Measurements from ENCODE around the gene RPL13. TPM values are rescaled to one million over a fixed set of nuclear protein-coding genes. Genes with fewer than 3 reads are reported as not detected.

Gene RPL13
- total and polyA plus RNA-seq, 2 of the 13 experiments (the other 11 are each of a cell fraction or from before 2014, with no cell fraction given): 2,988 to 4,411 TPM

DNA sequence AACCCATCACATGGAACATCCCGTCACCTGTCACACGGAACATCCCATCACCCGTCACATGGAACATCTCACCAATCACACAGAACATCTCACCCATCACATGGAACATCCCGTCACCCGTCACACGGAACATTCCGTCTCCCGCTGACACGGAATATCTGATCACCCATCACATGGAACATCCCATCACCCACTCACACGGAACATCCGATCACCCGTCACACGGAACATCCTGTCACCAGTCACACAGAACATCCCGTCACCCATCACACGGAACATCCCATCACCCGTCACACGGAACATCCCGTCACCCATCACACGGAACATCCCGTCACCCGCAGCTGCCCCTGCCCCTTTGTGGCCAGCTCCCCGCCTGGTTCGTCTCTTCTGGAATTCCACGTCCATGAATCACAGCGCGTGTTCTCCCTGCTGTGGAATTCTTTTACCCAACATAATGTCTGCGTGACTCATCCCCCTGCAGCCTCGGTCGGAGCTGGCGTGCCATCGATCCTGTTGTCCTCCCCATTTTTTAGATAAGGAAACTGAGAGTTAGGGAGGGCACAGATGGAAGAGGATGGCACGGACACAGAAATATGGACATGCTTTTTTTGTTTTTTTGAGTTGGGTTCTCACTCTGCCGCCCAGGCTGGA lies 20.7 kb downstream of the RPL13 start (continued):
- TF ChIP-seq ZNF761 (CRISPR knock-in tag; conservative IDR thresholded peaks at IDR 0.05) (no peak), JUN (CRISPR knock-in tag; IDR thresholded peaks at IDR 0.05) (0 out of 2 replicates have a peak, but pooled peaks have one; percentile 57), ZNF451 (CRISPR knock-in tag; IDR thresholded peaks at IDR 0.05) (no peak), ARNTL (CRISPR knock-in tag; IDR thresholded peaks at IDR 0.05) (no peak), KDM2A (CRISPR knock-in tag; IDR thresholded peaks at IDR 0.05; ENCODE audit: borderline replicate concordance, low read depth) (no peak), TSC22D2 (CRISPR knock-in tag; IDR thresholded peaks at IDR 0.05; ENCODE audit: borderline replicate concordance) (no peak), MEIS1 (CRISPR knock-in tag; IDR thresholded peaks at IDR 0.05; ENCODE audit: borderline replicate concordance) (no peak), ZMYM3 (CRISPR knock-in tag; IDR thresholded peaks at IDR 0.05) (no peak), ZNF629 (CRISPR knock-in tag; conservative IDR thresholded peaks at IDR 0.05) (0 out of 2 replicates have a peak, but pooled peaks have one; percentile 45), PHF20 (CRISPR knock-in tag; IDR thresholded peaks at IDR 0.05) (no peak), FOSL2 (CRISPR knock-in tag; IDR thresholded peaks at IDR 0.05) (peak; percentile 88), MBD4 (IDR thresholded peaks at IDR 0.05; ENCODE audit: borderline replicate concordance, low read length) (no peak), RORA (CRISPR knock-in tag; IDR thresholded peaks at IDR 0.05) (no peak), ZNF788 (CRISPR knock-in tag; IDR thresholded peaks at IDR 0.05; ENCODE audit: borderline replicate concordance) (peak; percentile 55; the same call in 1 of the 2 replicates), RFX5 (IDR thresholded peaks at IDR 0.05; ENCODE audit: low read depth, low read length) (no peak), ZSCAN31 (CRISPR knock-in tag; IDR thresholded peaks at IDR 0.05; ENCODE audit: low read depth) (no peak), ZBTB7B (CRISPR knock-in tag; IDR thresholded peaks at IDR 0.05) (no peak), ZNF850 (CRISPR knock-in tag; conservative IDR thresholded peaks at IDR 0.05) (no peak), DNMT1 (CRISPR knock-in tag; IDR thresholded peaks at IDR 0.05) (0 out of 2 replicates have a peak, but pooled peaks have one; percentile 18)
- TF ChIP-seq, protein P1, sequence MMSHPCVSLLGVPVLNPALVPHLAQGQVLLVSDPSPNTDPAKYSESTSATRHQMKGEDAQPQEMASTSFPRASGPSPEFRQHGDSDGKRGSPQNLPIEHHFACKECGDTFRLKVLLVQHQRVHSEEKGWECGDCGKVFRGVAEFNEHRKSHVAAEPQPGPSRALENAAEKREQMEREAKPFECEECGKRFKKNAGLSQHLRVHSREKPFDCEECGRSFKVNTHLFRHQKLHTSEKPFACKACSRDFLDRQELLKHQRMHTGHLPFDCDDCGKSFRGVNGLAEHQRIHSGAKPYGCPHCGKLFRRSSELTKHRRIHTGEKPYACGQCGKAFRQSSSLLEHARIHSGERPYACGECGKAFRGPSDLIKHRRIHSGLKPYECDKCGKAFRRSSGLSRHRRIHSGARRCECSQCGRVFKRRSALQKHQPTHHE (CRISPR knock-in tag; IDR thresholded peaks at IDR 0.05; ENCODE audit: borderline replicate concordance): no peak
- TF ChIP-seq, protein P2, sequence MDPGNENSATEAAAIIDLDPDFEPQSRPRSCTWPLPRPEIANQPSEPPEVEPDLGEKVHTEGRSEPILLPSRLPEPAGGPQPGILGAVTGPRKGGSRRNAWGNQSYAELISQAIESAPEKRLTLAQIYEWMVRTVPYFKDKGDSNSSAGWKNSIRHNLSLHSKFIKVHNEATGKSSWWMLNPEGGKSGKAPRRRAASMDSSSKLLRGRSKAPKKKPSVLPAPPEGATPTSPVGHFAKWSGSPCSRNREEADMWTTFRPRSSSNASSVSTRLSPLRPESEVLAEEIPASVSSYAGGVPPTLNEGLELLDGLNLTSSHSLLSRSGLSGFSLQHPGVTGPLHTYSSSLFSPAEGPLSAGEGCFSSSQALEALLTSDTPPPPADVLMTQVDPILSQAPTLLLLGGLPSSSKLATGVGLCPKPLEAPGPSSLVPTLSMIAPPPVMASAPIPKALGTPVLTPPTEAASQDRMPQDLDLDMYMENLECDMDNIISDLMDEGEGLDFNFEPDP (CRISPR knock-in tag; conservative IDR thresholded peaks at IDR 0.05): no peak
- TF ChIP-seq, protein P3, sequence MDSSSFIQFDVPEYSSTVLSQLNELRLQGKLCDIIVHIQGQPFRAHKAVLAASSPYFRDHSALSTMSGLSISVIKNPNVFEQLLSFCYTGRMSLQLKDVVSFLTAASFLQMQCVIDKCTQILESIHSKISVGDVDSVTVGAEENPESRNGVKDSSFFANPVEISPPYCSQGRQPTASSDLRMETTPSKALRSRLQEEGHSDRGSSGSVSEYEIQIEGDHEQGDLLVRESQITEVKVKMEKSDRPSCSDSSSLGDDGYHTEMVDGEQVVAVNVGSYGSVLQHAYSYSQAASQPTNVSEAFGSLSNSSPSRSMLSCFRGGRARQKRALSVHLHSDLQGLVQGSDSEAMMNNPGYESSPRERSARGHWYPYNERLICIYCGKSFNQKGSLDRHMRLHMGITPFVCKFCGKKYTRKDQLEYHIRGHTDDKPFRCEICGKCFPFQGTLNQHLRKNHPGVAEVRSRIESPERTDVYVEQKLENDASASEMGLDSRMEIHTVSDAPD (CRISPR knock-in tag; IDR thresholded peaks at IDR 0.05): no peak
- TF ChIP-seq, protein P4, sequence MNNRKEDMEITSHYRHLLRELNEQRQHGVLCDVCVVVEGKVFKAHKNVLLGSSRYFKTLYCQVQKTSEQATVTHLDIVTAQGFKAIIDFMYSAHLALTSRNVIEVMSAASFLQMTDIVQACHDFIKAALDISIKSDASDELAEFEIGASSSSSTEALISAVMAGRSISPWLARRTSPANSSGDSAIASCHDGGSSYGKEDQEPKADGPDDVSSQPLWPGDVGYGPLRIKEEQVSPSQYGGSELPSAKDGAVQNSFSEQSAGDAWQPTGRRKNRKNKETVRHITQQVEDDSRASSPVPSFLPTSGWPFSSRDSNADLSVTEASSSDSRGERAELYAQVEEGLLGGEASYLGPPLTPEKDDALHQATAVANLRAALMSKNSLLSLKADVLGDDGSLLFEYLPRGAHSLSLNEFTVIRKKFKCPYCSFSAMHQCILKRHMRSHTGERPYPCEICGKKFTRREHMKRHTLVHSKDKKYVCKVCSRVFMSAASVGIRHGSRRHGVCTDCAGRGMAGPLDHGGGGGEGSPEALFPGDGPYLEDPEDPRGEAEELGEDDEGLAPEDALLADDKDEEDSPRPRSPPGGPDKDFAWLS (CRISPR knock-in tag; IDR thresholded peaks at IDR 0.05; ENCODE audit: borderline replicate concordance): no peak
- TF ChIP-seq, protein P5, sequence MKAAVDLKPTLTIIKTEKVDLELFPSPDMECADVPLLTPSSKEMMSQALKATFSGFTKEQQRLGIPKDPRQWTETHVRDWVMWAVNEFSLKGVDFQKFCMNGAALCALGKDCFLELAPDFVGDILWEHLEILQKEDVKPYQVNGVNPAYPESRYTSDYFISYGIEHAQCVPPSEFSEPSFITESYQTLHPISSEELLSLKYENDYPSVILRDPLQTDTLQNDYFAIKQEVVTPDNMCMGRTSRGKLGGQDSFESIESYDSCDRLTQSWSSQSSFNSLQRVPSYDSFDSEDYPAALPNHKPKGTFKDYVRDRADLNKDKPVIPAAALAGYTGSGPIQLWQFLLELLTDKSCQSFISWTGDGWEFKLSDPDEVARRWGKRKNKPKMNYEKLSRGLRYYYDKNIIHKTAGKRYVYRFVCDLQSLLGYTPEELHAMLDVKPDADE (CRISPR knock-in tag; IDR thresholded peaks at IDR 0.05): no peak
